ENCODE data around the gene CCDC160. TPM values are rescaled to one million over a fixed set of nuclear protein-coding genes. Genes with fewer than 3 reads are reported as not detected.

Gene CCDC160
- total and polyA plus RNA-seq, 2 of the 8 experiments (the other 6 are each of a cell fraction or from before 2014, with no cell fraction given): 0.92 to 2.6 TPM

DNA sequence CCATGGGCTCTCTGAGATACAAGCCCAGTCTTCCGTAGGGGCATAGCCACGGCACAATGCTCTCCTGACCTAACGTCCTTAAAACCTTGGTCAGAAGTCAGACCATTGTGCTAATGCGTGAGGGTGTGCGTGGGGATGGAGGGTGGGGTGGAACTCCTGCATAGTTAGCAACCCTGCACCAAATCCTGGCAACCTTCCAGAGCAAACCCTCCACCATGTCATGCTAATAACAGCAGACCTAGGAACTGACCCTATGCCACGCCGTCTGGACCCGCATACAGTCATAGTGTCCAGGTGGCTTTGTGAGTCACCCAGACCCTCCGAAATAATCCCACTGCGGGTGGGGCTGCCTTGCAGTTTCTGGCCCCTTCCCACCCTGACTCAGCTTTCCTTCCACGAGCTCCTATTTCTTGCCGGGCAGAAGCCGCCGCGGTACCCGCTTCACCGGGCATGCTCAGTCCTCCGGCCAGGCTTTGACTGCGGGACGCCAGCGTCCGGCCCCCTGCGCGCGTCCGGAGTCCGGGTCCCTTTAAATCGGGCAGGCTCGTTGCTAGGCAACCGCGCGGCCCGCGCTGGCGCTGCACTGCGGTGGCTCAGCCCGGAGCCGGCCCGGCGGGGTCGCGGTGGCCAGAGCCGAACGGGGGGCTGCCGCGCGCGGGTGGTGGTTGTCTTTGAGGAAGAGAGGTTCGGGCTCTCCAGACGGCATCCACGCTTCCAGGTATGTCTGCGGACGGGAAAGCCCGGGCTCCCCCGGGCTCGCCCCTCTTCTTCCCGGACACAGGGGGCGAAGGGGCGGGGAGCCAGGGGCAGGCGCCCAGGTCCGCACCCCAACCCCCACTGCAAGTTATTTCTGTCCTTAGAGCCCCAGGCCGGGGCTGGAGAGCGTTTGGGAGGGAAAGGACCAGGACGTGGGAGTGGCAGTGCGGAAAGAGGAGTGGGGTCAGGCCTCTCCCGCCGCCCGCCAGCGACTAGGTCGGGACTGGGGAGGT lies at the start of gene CCDC160 (continued):
- TF ChIP-seq, protein P1, sequence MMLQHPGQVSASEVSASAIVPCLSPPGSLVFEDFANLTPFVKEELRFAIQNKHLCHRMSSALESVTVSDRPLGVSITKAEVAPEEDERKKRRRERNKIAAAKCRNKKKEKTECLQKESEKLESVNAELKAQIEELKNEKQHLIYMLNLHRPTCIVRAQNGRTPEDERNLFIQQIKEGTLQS (IDR thresholded peaks at IDR 0.05; ENCODE audit: insufficient read depth, low read depth, low read length): no peak

All from H1 (cell line).